NCI-H2081 (cell line): Measurements from ENCODE around the gene KCNQ1.

ENCODE experiments used
- DNase-seq, 2 experiments: peaks; one replicate each; lab custom pipeline; 2025; lab: John Stamatoyannopoulos, UW

Gene KCNQ1

GRCh38 chr11:2883979-2884815, 439.4 kb downstream of the KCNQ1 start:
- no peak for DNase-seq

- no peak for DNase-seq
Observed at GRCh38 chr11:2885017-2885677, 440.3 kb downstream of the KCNQ1 start.

- DNase-seq, result peak; percentile 61 to 69
Observed at GRCh38 chr11:2885678-2886081, 440.9 kb downstream of the KCNQ1 start, which contains the start of gene CDKN1C. Gene CDKN1C (minus strand): TSS chr11:2885775. CDS start chr11:2885456, 319 bp downstream.

- DNase-seq, result no peak
Observed at GRCh38 chr11:2886191-2886894, 441.5 kb downstream of the KCNQ1 start.

GRCh38 chr11:2886936-2887335, 442.1 kb downstream of the KCNQ1 start:
- no peak for DNase-seq

GRCh38 chr11:2887515-2888195, 442.8 kb downstream of the KCNQ1 start:
- no peak for DNase-seq

GRCh38 chr11:2888266-2888968, 443.6 kb downstream of the KCNQ1 start:
- peak; percentile 75 to 81 for DNase-seq

- no peak for DNase-seq
Observed at GRCh38 chr11:2889362-2890273, 444.8 kb downstream of the KCNQ1 start.

- peak; percentile 28 to 48 for DNase-seq
Observed at GRCh38 chr11:2890466-2891294, 445.9 kb downstream of the KCNQ1 start.

- no peak for DNase-seq
Observed at GRCh38 chr11:2891326-2892214, 446.8 kb downstream of the KCNQ1 start.

GRCh38 chr11:2892215-2892966, 447.6 kb downstream of the KCNQ1 start:
- DNase-seq, result peak in 1 of 2 experiments; percentile 35

- DNase-seq, result no peak
Observed at GRCh38 chr11:2892967-2893528, 448.2 kb downstream of the KCNQ1 start.

- DNase-seq, result no peak
Observed at GRCh38 chr11:2893935-2894334, 449.1 kb downstream of the KCNQ1 start.

- DNase-seq, result no peak
Observed at GRCh38 chr11:2896047-2896446, 451.2 kb downstream of the KCNQ1 start.

- no peak for DNase-seq
Observed at GRCh38 chr11:2897048-2897447, 452.2 kb downstream of the KCNQ1 start.

GRCh38 chr11:2898366-2899079, 453.7 kb downstream of the KCNQ1 start:
- no peak for DNase-seq
